ENCODE measurements around the gene APOH. TPM values are rescaled to one million over a fixed set of nuclear protein-coding genes. Genes with fewer than 3 reads are reported as not detected.

Gene APOH
- total and polyA plus RNA-seq, 2 of the 13 experiments (the other 11 are each of a cell fraction or from before 2014, with no cell fraction given), result 4,846 to 5,748 TPM

DNA sequence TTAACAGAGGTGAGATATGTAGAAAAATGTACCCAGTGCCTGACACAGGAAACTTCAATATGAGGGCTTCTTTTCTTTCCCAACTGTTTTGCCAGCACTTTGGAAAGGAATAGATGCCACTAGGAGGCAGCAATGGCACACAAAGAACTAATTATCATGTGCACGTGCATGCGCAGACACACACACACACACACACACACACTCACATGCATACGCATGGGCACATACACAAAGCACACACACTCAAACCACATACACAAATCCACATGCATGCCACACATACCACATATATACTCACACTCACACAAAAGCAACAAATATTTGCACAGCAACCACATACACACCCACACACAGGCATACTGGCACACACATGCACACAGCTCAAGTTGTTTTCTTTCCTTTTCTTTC is 28.5 kb downstream of the APOH start (continued):
- TF ChIP-seq, protein P1, sequence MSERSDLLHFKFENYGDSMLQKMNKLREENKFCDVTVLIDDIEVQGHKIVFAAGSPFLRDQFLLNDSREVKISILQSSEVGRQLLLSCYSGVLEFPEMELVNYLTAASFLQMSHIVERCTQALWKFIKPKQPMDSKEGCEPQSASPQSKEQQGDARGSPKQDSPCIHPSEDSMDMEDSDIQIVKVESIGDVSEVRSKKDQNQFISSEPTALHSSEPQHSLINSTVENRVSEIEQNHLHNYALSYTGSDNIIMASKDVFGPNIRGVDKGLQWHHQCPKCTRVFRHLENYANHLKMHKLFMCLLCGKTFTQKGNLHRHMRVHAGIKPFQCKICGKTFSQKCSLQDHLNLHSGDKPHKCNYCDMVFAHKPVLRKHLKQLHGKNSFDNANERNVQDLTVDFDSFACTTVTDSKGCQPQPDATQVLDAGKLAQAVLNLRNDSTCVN (CRISPR knock-in tag; IDR thresholded peaks at IDR 0.05; ENCODE audit: borderline replicate concordance), result 0 out of 2 replicates have a peak, but pooled peaks have one; percentile 28
- TF ChIP-seq, protein P2, sequence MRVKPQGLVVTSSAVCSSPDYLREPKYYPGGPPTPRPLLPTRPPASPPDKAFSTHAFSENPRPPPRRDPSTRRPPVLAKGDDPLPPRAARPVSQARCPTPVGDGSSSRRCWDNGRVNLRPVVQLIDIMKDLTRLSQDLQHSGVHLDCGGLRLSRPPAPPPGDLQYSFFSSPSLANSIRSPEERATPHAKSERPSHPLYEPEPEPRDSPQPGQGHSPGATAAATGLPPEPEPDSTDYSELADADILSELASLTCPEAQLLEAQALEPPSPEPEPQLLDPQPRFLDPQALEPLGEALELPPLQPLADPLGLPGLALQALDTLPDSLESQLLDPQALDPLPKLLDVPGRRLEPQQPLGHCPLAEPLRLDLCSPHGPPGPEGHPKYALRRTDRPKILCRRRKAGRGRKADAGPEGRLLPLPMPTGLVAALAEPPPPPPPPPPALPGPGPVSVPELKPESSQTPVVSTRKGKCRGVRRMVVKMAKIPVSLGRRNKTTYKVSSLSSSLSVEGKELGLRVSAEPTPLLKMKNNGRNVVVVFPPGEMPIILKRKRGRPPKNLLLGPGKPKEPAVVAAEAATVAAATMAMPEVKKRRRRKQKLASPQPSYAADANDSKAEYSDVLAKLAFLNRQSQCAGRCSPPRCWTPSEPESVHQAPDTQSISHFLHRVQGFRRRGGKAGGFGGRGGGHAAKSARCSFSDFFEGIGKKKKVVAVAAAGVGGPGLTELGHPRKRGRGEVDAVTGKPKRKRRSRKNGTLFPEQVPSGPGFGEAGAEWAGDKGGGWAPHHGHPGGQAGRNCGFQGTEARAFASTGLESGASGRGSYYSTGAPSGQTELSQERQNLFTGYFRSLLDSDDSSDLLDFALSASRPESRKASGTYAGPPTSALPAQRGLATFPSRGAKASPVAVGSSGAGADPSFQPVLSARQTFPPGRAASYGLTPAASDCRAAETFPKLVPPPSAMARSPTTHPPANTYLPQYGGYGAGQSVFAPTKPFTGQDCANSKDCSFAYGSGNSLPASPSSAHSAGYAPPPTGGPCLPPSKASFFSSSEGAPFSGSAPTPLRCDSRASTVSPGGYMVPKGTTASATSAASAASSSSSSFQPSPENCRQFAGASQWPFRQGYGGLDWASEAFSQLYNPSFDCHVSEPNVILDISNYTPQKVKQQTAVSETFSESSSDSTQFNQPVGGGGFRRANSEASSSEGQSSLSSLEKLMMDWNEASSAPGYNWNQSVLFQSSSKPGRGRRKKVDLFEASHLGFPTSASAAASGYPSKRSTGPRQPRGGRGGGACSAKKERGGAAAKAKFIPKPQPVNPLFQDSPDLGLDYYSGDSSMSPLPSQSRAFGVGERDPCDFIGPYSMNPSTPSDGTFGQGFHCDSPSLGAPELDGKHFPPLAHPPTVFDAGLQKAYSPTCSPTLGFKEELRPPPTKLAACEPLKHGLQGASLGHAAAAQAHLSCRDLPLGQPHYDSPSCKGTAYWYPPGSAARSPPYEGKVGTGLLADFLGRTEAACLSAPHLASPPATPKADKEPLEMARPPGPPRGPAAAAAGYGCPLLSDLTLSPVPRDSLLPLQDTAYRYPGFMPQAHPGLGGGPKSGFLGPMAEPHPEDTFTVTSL (CRISPR knock-in tag; IDR thresholded peaks at IDR 0.05; ENCODE audit: borderline replicate concordance), result no peak
- TF ChIP-seq ZNF30 (CRISPR knock-in tag; IDR thresholded peaks at IDR 0.05) (no peak), HNRNPL (IDR thresholded peaks at IDR 0.05; ENCODE audit: low read depth, low read length) (no peak), ZNF850 (CRISPR knock-in tag; conservative IDR thresholded peaks at IDR 0.05) (no peak), ZNF33B (CRISPR knock-in tag; IDR thresholded peaks at IDR 0.05) (no peak), KDM1A (CRISPR knock-in tag; IDR thresholded peaks at IDR 0.05) (no peak), ZNF350 (CRISPR knock-in tag; IDR thresholded peaks at IDR 0.05; ENCODE audit: borderline replicate concordance, low read depth) (no peak), BHLHE40 (IDR thresholded peaks at IDR 0.05; ENCODE audit: low read length) (peak; percentile 100), KDM3A (CRISPR knock-in tag; IDR thresholded peaks at IDR 0.05; ENCODE audit: low read depth) (0 out of 2 replicates have a peak, but pooled peaks have one; percentile 49), FOSL1 (CRISPR knock-in tag; IDR thresholded peaks at IDR 0.05; ENCODE audit: borderline replicate concordance) (no peak), ZKSCAN8 (CRISPR knock-in tag; IDR thresholded peaks at IDR 0.05; ENCODE audit: borderline replicate concordance) (peak; percentile 69; the same call in 1 of the 2 replicates), CREB1 (IDR thresholded peaks at IDR 0.05) (peak; percentile 45; the same call in 1 of the 2 replicates), CREB1 (CRISPR knock-in tag; IDR thresholded peaks at IDR 0.05) (peak; percentile 41; the same call in 1 of the 2 replicates), KLF16 (CRISPR knock-in tag; IDR thresholded peaks at IDR 0.05) (no peak), NCOR1 (IDR thresholded peaks at IDR 0.05; ENCODE audit: borderline replicate concordance, low read length) (no peak), TGIF2 (CRISPR knock-in tag; IDR thresholded peaks at IDR 0.05) (0 out of 2 replicates have a peak, but pooled peaks have one; percentile 56), CREM (IDR thresholded peaks at IDR 0.05) (no peak), CREM (CRISPR knock-in tag; IDR thresholded peaks at IDR 0.05) (no peak), ETV5 (CRISPR knock-in tag; IDR thresholded peaks at IDR 0.05; ENCODE audit: borderline replicate concordance) (peak; percentile 56), TBX3 (IDR thresholded peaks at IDR 0.05; ENCODE audit: borderline replicate concordance) (peak; percentile 67; the same call in 1 of the 2 replicates)
- TF ChIP-seq, protein P3, sequence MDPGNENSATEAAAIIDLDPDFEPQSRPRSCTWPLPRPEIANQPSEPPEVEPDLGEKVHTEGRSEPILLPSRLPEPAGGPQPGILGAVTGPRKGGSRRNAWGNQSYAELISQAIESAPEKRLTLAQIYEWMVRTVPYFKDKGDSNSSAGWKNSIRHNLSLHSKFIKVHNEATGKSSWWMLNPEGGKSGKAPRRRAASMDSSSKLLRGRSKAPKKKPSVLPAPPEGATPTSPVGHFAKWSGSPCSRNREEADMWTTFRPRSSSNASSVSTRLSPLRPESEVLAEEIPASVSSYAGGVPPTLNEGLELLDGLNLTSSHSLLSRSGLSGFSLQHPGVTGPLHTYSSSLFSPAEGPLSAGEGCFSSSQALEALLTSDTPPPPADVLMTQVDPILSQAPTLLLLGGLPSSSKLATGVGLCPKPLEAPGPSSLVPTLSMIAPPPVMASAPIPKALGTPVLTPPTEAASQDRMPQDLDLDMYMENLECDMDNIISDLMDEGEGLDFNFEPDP (CRISPR knock-in tag; conservative IDR thresholded peaks at IDR 0.05), result no peak
- TF ChIP-seq, protein P4, sequence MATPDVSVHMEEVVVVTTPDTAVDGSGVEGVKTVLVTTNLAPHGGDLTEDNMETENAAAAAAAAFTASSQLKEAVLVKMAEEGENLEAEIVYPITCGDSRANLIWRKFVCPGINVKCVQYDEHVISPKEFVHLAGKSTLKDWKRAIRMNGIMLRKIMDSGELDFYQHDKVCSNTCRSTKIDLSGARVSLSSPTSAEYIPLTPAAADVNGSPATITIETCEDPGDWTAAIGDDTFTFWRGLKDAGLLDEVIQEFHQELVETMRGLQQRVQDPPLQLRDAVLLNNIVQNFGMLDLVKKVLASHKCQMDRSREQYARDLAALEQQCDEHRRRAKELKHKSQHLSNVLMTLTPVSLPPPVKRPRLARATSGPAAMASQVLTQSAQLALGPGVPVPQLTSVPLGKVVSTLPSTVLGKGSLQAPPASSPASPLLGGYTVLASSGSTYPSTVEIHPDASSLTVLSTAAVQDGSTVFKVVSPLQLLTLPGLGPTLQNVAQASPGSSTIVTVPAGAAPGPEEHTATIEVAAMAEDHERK (CRISPR knock-in tag; IDR thresholded peaks at IDR 0.05; ENCODE audit: low read depth), result no peak; the same call in 1 of the 2 replicates

All from HepG2 (cell line).